Measurements from ENCODE around the gene TTC12. TPM values are rescaled to one million over a fixed set of nuclear protein-coding genes. Genes with fewer than 3 reads are reported as not detected.
A peak's percentile ranks its signal among the peaks of the same experiment; 100 is the strongest.
"Not testable (repeated sequence)": the region's sequence is repeated elsewhere in the genome, so short reads cannot be mapped to it uniquely, and the experiment has no call there.

TTC12 gene
- total RNA-seq, 1 donor from 2014 or later, result 6.3 TPM

DNA sequence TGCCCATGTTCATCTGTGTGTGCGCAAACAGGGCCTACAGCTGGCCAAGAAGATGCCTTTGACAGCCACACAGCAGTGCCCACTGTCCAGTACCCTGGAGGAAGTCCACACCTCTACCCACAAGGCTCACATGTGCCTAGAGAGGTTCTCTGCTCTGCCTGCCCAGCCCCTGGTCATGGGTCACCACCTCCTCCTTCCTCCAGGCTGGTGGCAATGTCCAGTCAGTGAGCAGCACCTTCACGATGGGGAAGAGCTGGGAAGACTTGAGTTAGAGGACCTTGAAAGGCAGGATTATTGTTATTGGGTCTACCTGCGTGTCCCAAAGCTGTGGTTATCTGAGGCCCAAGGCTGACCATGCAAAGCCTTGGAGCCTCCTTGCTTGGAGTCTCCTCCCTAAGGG is 28.4 kb upstream of the TTC12 start:
- no peak for DNase-seq (ENCODE audit: low read depth)

DNA sequence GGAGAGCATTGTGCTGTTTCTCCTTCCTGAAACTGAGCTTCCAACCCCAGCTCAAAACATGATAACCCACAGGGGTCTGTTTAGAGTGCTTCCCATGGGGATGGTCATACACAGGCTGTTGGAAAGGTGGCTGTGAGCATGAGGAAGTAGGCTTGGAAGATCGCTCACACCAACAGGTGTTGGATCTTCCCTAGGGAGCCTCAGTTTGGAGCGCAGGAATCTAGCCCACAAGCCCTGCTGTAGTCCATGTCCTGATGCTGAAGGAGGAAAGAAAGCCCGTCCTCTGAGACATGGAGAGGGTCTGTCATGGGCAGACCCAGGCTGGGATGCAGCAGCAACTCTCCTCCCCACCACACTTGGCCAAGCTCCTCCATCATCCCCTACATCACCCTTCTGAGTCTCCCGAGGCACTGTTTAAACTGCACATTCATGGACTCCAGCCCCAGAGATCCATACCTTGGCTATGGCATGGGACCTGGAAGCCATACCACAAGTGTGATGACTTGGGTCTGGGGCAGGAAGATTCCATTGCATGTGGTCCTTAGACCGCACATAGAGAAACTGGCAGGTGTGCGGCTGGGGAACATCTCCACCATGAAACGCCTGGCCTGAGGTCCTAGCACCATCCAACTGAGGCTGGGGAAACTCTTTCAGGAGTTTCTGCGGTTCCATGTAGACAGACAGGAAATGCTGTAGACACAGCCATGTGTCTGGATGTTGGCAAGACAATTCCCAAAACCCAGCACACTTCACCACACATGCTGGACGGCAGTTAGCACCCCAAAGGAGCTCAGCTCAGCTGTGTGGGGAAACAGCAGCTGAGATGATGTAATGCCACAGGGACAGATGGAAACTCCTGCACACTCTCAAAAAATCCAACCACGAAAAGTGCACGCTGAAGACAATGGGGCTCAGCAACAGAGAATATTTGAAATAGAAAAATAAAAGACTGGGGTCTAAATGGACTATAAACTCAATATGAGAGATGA is 27.6 kb upstream of the TTC12 start:
- peak; percentile 98 for DNase-seq (ENCODE audit: low read depth)

DNA sequence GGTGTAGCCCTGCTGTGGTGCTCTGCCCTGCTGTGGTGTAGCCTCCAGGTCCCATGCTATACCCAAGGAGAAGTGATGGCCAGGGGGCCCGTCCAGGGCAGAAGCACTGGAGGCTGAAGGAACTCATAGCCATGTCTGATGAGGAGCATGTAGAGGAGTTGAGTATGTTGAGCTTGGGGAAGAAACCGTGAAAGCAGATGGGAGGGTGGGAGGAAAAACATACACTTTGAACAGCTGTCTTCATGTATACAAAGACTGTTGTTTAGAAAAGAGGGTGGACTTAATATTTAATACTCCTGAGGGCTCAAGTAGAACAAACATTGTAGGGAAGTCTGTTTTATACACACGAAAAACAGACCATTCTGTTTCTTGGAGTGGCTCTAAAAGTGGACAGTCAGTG is 26.6 kb upstream of the TTC12 start:
- DNase-seq (ENCODE audit: low read depth), result no peak

DNA sequence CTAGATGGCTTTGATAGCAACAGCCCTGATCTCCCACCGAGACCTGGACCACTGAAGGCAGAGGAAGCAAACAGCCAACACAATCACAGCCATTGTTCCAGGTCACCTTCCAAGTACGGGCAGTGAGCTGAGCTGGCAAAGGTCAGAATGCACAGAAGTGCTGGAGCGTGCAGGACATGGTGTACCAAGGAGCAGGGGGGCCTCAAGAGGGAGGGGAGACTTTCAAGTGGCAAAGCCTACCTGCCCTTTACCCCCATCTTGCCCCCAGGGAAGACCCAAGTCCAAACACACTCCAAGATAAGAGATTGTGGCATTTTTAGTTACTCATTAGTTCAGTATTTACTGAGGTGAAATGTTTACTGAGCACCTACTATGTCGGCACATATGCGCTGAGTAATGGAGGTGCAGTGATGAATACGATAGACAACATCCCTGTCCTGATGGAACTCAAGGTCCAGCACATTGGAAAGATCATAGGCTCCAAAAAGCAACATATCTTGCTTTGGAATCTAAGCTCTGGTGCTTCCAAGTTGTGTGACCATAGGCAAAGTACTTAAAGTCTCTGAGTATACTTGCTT is 26.0 kb upstream of the TTC12 start:
- no peak for DNase-seq (ENCODE audit: low read depth)

DNA sequence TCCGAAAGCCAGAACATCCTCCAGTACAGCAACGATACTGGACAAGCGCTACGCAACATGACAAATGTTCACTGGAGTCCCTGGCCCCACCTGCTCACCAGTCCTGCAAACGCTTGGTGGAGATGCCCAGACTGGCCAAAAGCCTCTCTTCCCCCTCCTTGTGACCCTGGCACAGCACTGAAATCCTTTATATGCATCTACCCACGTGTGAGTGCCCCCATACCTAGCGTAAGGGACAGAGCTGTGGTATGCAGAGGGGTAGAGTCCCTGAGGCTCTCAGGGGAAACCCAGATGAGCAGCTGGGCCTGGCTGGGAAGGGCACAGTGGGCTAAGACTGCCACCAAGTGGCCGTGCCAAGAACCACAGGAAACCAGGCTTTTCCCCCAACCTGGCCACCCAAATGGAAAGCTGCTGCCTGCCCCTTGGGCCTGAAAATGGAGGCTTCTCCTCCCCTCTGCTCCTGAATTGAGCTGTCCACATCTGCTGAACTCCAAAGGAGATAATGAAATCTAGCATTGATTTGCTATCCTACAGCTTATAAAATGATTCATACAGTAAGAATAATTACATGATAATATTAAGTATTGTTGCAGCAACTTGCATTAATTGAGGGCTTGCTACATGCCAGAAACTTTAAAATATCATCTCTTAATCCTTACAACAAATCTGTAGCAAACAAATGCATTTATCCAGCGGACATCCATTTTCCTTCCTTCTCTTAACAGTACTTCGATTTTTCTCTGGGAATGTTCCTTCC is 24.8 kb upstream of the TTC12 start:
- DNase-seq (ENCODE audit: low read depth), result peak; percentile 77

DNA sequence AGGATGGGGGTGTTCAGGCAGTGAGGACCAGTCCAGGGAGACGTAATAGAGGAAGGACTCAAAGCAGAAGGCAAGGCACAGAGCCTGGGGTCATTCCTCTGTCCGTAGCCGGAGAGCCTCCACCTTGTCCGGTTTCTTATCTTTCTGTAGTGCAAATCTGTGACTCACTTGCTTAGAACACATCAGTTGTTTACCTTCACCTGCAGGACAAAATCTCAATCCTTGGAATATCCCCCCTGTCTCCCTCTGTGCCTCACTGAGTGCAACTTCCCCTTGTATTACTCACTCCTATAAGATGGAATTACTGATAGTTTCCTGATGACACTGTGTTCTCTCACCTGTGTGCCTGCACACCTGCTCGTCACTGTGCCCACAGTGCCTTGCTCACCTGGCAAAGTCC is 20.4 kb upstream of the TTC12 start:
- DNase-seq (ENCODE audit: low read depth), result no peak

DNA sequence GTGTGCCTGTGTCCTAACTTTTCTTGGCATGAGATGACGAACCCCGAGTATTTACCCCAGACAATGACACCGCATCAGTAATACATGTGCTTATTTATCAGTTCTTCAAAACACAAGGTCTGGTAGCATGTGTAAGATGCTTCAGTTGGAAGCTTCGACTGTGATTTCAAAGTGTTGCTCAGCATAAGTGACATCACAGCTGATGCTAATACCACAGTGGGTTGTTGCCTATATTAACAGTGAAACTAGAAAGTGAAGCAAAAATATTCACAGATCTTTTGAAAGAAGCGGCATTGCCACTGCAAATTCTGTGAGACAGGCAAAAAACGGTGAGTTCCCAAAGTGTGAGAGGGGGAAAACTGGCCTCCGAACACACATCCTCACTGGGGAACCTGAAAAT is 18.4 kb upstream of the TTC12 start:
- no peak for DNase-seq (ENCODE audit: low read depth)

DNA sequence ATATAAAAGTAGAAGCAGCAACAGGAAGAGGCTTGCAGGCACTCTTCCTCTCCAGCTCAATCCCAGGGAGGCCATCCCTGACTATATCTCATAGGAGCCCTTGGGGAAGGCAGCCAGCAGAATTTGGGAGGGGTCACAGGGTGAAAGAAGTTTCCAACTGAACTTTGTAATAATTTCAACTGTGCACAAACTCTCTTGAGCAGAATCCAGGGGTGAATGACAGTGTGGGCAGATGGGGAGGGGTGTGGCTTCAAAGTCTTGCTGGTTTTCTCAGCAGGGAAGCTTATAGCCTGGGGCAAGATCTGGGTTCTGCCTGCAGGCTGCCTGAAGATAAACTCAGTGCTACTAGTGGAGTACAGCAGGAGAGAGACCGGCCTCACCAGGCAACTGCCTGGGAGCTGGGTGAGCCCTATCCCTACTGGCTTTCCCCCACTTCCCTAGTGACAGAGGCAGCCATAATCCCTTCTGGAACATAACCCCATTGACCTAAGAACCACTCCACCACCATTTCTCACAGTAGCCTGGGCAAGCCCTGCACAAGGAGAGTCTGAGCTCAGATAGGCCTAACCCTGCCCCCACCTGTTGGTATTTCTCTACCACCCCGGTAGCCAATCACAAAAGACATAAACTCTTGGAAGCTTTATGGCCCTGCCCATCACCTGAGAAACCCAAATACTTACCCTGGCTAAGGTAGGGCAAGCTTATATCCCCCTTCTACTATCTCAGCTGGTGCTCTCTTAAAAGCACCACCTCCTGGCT is 17.8 kb upstream of the TTC12 start:
- DNase-seq (ENCODE audit: low read depth), result peak; percentile 20

DNA sequence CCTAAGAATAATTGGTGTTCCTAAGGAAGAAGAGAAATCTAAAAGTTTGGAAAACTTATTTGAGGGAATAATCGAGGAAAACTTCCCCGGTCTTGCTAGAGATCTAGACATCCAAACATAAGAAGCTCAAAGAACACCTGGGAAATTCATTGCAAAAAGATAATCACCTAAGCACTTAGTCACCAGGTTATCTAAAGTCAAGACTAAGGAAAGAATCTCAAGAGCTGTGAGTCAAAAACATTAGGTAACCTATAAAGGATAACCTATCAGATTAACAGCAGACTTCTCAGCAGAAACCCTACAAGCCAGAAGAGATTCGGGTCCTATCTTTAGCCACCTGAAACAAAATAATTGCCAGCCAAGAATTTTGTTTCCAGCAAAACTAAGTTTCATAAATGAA is 15.9 kb upstream of the TTC12 start:
- DNase-seq (ENCODE audit: low read depth), result not testable (repeated sequence)

DNA sequence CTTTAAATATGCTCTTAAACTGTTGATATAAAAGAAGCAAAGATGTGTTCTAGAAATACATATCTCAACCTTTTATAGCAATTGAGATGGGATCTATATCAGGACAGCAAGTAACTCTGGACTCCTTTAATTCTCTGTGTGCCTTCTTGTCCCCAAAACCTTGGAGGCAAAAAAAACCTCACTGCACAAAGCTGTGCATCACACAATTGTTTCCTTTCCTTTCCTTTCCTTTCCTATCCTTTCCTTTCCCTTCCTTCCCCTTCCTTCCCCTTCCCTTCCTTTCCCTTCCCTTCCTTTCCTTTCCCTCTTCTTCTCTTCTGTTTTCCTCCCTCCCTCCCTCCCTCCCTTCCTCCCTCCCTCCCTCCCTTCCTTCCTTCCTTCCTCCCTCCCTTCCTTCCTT is 9.5 kb upstream of the TTC12 start:
- DNase-seq (ENCODE audit: low read depth), result no peak

DNA sequence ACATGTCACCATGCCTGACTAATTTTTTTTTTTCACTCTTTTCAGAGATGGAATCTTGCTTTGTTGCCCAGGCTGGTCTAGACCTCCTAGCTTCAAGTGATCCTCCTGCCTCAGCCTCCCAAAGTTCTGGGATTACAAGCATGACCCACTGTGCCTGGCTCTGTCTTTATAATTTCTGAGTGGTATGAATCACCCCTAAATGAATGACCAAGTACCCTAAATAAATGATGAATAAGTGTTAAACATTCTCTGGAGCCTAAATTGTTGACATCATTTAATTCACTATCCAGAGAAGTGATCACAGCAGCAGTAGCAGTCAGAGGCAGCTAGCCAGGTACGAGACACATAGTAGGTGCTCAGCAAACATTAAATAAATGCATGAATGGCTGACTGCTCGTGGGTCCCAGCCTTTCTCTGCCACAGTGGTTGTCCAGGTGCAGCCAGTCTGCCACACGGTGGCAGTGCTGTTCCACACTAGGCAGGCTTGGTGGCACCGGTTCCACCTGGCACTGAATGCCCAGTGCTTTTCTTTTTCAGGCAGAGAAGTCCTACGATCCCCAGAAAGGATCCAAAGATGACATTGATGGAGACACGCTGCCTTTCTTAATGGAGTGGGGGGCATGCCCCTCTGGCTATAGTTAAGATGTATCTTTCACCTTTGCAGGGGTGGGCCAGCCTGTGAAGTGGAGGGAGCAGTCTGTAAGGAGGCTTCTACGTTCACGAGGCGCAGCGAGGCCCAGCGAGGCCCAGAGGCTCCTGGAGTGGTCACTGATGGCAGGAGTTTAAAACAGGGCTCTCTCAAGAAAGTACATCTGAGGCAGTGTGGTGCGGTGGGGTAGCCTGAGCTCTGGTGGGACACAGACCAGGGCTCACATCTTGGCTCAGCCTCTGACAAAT is 8.7 kb upstream of the TTC12 start:
- peak; percentile 78 for DNase-seq (ENCODE audit: low read depth)

DNA sequence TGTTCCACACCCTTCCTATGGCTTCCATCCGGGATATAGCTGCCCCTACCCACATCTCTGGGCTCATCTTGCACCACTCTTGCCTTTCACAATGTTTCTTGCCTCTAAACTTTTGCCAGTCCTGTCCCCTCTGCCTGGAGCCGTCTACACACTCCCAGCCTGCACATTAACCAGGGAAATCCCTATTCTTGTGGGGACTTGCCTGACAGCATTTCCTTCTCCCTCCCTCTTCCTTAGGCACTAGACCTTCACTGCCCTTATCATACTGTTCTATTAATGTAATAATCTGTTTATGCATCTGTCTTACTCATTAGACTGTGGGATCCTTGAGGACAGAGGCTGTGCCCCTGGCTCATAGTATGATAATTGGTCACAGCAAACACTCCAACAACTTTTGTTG is 5.8 kb upstream of the TTC12 start:
- no peak for DNase-seq (ENCODE audit: low read depth)

DNA sequence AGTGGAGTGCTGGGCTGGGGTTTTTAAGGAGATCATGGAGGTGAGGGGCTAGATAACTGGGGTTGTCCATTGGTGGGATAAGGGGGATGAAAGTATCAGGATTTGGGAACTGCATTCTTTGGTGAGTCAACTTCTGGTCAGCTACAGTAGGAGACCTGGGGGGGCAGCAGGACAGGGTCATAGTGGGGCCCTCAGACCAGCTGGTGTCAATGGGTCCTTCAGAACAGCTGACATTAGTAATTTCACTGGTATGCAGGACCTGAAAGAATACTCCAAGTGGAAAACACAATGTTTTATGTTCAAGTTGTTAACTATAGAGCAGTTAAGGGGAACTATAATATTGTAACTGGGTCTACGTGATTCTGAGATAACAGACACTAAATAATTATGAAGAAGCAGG is 2.8 kb upstream of the TTC12 start:
- peak; percentile 77 for DNase-seq (ENCODE audit: low read depth)

DNA sequence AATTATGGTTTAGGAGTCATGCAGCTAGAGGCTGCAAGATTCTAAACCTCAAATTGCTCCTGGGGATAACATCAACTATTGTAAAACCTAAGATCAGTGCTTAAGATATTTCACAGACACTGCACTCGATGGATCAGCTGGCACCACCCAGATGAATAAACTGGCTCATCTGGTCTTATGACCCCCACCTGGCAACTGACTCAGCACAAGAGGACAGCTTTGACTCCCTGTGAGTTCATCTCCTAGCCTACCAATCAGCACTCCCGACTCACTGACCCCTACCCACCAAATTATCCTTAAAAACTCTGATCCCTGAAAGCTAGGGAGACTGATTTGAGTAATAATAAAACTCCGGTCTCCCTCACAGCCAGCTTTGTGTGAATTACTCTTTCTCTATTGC is 782 bp upstream of the TTC12 start:
- peak; percentile 54 for DNase-seq (ENCODE audit: low read depth)

DNA sequence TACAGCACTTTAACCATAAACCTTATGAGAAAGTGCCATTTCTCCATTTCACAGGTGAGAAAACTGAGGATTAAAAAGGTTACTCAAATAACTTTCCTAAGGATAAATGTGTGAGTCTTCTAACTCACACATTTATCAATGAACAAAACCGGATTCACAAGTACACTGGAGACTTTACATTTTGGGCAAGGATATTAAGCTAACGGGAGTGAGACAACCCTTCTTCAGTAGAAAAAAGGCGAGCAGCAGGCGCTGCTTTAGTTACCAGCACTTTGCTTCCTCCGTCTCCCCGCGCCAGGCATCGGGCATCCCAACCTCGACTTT is 356 bp upstream of the TTC12 start:
- no peak for DNase-seq (ENCODE audit: low read depth)

DNA sequence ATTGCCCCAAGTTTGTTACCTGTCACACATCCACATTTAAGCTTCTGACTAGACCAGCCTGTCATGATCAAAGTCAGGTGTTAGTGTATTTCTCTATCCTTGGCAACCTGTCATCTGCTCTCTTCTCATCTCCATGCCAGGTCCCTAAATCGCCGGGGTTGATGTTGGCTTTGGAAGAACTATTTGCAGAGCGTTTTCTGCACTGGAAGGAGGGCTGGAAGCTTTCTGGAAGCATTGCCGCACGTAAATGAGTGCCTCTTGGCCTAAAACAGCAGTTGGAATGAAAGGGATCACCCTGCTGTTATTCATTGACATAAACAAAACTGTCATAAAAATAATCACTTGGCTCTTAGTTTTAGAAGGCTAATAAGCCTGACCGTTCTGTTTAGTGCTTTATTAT is 1.4 kb downstream of the TTC12 start:
- DNase-seq (ENCODE audit: low read depth), result no peak

DNA sequence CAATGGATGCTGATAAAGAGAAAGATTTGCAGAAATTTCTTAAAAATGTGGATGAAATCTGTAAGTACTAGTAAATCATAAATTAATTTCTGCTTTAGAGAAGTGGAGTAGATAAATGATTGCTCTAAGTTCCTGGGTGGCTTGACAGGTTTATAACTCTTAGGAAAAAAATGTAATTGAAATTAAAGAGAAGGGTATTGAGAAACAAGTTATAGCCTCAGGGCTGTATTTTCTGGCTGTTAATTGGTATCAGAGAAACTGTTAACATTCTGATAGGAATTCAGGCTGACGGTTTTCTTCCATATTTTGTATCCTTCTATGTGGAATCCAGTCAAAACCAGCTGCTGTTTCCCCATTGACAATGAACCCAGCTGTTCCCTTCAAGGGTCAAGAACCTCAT is 1.9 kb downstream of the TTC12 start:
- no peak for DNase-seq (ENCODE audit: low read depth)

DNA sequence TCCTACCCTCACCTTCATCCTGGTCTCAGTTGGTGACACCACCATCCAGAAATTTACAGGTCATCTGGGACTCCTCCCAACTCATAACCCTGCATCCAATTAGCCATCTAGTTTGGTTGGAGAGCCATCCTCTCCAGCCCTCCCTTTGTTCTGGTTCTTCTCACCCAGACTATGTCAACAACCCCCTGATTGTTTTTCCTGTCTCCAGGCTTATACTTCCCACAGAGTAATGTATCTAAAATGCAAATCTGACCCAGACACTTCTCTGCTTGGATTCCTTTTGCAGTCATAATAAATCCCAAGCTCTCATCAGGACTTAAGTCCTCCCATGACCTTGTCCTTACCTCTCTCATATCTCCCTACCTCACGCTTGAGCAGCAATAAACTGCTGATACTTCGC is 3.0 kb downstream of the TTC12 start:
- no peak for DNase-seq (ENCODE audit: low read depth)

DNA sequence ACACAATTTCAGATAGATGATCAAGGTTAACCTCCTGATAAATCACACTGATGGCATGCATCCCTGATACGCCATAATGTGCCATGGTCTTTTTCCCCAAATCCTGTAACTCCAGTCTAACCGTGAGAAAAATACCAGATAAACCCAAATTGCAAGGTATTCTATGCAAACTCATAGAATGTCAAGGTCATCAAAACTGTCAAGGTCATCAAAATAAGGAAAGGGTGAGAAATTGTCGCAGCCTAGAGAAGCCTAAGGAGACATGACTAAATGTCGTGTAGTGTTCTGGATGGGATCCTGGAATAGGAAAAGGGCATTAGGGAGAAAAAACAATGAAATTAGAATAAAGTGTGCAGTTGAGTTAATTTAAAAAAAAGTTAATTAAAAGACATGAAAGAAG is 4.7 kb downstream of the TTC12 start:
- DNase-seq (ENCODE audit: low read depth), result no peak

DNA sequence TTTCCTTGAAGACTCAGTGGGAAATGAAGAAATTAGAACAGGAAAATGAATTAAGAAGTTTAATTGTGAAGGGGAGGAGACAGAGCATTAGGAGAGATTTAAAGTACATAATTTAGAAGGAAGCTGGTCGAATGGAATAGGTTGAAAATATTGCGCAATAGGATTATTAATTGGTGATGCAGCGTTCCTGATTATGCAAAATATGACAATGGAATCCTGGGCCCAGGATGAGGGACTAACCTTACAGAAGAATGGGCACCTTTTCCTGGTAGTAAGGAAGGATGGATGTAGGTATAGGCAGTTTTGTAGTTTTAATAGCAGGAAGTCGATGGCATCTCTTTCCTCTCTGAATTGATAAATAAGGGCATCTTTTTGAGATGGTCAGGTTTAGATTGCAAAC is 7.8 kb downstream of the TTC12 start:
- DNase-seq (ENCODE audit: low read depth), result no peak

DNA sequence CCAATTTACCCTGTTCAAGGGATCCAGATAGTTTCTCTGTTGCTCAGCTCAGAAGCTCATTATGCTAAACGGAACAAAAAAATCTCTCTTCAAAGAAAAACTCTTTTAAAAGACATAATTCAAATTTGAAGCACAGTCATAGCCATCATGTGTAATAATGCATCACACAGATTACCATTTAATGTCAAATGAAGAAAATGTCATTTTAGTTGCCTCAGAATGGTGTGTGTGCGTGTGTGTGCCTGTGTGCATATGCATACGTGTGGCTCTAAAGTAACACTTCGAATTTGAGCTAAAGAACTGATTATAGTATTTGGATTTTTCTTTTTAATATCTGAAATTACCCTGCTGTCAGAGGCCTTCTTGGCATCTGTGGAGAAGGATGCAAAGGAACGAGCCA is 9.9 kb downstream of the TTC12 start:
- no peak for DNase-seq (ENCODE audit: low read depth)
